ENCODE results near the gene CTDSPL2.
"Not testable (repeated sequence)": the region's sequence is repeated elsewhere in the genome, so short reads cannot be mapped to it uniquely, and the experiment has no call there.

The CTDSPL2 gene

GRCh38 chr15:44544745-44545144 lies 117.3 kb downstream of the CTDSPL2 start:
- not testable (repeated sequence) for DNase-seq

GRCh38 chr15:44545913-44546802 lies 118.7 kb downstream of the CTDSPL2 start:
- DNase-seq = no peak

- not testable (repeated sequence) for DNase-seq
Observed at GRCh38 chr15:44549152-44549551, 121.7 kb downstream of the CTDSPL2 start.

- DNase-seq = no peak
Observed at GRCh38 chr15:44550256-44550655, 122.8 kb downstream of the CTDSPL2 start.

GRCh38 chr15:44550734-44551133 lies 123.3 kb downstream of the CTDSPL2 start:
- DNase-seq = no peak

GRCh38 chr15:44554934-44555723 lies 127.7 kb downstream of the CTDSPL2 start:
- no peak for DNase-seq

- DNase-seq = not testable (repeated sequence)
Observed at GRCh38 chr15:44560926-44561325, 133.5 kb downstream of the CTDSPL2 start.

GRCh38 chr15:44565387-44566154 lies 138.1 kb downstream of the CTDSPL2 start:
- no peak for DNase-seq

GRCh38 chr15:44566155-44566540 lies 138.7 kb downstream of the CTDSPL2 start:
- DNase-seq = no peak

GRCh38 chr15:44568338-44568737 lies 140.9 kb downstream of the CTDSPL2 start:
- no peak for DNase-seq

- no peak for DNase-seq
Observed at GRCh38 chr15:44569316-44569715, 141.9 kb downstream of the CTDSPL2 start.

- no peak for DNase-seq
Observed at GRCh38 chr15:44570361-44570760, 142.9 kb downstream of the CTDSPL2 start.

GRCh38 chr15:44573386-44573785 lies 146.0 kb downstream of the CTDSPL2 start:
- DNase-seq = no peak

GRCh38 chr15:44574734-44575133 lies 147.3 kb downstream of the CTDSPL2 start:
- no peak for DNase-seq

All from stimulated activated CD4-positive, alpha-beta T cell treated with anti-CD3 and anti-CD28 coated beads, Interleukin-12 subunit alpha, Interleukin-12 subunit beta, amount 100 ng/mL, for 4 hours (primary cell).